Measurements from ENCODE around the gene METTL22.
"Not testable (repeated sequence)": the region's sequence is repeated elsewhere in the genome, so short reads cannot be mapped to it uniquely, and the experiment has no call there.

GRCh38 chr16:8651958-8652357 lies 30.5 kb downstream of the METTL22 start:
- TF ChIP-seq, protein P1, sequence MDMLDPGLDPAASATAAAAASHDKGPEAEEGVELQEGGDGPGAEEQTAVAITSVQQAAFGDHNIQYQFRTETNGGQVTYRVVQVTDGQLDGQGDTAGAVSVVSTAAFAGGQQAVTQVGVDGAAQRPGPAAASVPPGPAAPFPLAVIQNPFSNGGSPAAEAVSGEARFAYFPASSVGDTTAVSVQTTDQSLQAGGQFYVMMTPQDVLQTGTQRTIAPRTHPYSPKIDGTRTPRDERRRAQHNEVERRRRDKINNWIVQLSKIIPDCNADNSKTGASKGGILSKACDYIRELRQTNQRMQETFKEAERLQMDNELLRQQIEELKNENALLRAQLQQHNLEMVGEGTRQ (IDR thresholded peaks at IDR 0.05) = not testable (repeated sequence)
- 0 out of 3 replicates have a peak, but pooled peaks have one; percentile 9 for TF ChIP-seq CTCF (IDR thresholded peaks at IDR 0.05)
- TF ChIP-seq, protein P2, sequence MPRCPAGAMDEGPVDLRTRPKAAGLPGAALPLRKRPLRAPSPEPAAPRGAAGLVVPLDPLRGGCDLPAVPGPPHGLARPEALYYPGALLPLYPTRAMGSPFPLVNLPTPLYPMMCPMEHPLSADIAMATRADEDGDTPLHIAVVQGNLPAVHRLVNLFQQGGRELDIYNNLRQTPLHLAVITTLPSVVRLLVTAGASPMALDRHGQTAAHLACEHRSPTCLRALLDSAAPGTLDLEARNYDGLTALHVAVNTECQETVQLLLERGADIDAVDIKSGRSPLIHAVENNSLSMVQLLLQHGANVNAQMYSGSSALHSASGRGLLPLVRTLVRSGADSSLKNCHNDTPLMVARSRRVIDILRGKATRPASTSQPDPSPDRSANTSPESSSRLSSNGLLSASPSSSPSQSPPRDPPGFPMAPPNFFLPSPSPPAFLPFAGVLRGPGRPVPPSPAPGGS (IDR thresholded peaks at IDR 0.05) = not testable (repeated sequence)
- TF ChIP-seq POLR2AphosphoS2 (conservative IDR thresholded peaks at IDR 0.05; ENCODE audit: low read length); RNF2 (IDR thresholded peaks at IDR 0.05; ENCODE audit: borderline replicate concordance, low read depth); KDM5A (IDR thresholded peaks at IDR 0.05); RCOR1 (IDR thresholded peaks at IDR 0.05; ENCODE audit: low read depth, low read length): not testable (repeated sequence)
- TF ChIP-seq, protein P3, sequence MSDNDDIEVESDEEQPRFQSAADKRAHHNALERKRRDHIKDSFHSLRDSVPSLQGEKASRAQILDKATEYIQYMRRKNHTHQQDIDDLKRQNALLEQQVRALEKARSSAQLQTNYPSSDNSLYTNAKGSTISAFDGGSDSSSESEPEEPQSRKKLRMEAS (IDR thresholded peaks at IDR 0.05) = not testable (repeated sequence)

Data from A549 (cell line).